ENCODE measurements around the gene ST7. TPM values are rescaled to one million over a fixed set of nuclear protein-coding genes. Genes with fewer than 3 reads are reported as not detected.

The ST7 gene
- total and polyA plus RNA-seq, 5 donors from 2014 or later: 7.3 to 15.5 (median 9.9) TPM

DNA sequence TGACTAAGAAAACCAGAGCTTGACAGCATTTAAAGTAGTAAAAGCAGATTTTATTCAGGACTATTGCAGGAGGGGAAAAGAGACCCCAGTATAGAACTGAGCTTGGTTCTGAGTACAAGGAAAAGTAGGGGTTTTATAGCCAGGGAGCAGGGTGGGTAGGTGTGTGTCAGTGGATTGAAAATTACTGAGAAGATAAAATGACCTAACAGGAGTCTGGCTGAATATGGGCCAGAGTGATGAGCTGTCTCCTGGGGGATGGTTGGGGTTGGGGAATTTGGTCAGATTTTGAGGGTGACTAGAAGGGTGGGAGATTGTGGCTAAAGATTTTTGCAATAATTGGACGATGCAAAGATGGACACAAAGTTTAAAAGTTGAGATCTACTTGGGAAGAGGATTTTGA lies 114.0 kb downstream of the ST7 start:
- DNase-seq (no peak), ATAC-seq (ENCODE audit: low read depth in 2 of 2) (no peak)
- peaks cover 4% of the 10 kb centered on the region for H3K4me1 ChIP-seq (ENCODE audit: control insufficient read depth, insufficient read depth, low read length, poor library complexity, severe bottlenecking)
- Mint-ChIP-seq H3K27ac (peak overlapping the region in 1 of 3 donors; percentile 60), H3K36me3 (no peaks in the 10 kb centered on the region), H3K9me3 (peaks cover 0 to 1% (median 0%) of the 10 kb centered on the region in 7 donors), H3K4me3 (no peak overlapping the region), H3K27me3 (no peaks in the 10 kb centered on the region), H3K4me1 (peaks cover 12 to 24% (median 21%) of the 10 kb centered on the region in 4 donors)
- no peaks in the 10 kb centered on the region for H3K9me3 ChIP-seq (ENCODE audit: control insufficient read depth in 2 of 2, low read length in 2 of 2)
- no peaks in the 10 kb centered on the region for H3K36me3 ChIP-seq (ENCODE audit: control insufficient read depth, insufficient read depth, low read length)
- H3K27me3 ChIP-seq (ENCODE audit: control insufficient read depth, insufficient read depth, low read length): no peaks in the 10 kb centered on the region
- no peak overlapping the region for H3K4me3 ChIP-seq (ENCODE audit: low read depth, low read length)
- no peak overlapping the region for H3K27ac ChIP-seq (ENCODE audit: insufficient read depth, low read length, poor library complexity, severe bottlenecking)

DNA sequence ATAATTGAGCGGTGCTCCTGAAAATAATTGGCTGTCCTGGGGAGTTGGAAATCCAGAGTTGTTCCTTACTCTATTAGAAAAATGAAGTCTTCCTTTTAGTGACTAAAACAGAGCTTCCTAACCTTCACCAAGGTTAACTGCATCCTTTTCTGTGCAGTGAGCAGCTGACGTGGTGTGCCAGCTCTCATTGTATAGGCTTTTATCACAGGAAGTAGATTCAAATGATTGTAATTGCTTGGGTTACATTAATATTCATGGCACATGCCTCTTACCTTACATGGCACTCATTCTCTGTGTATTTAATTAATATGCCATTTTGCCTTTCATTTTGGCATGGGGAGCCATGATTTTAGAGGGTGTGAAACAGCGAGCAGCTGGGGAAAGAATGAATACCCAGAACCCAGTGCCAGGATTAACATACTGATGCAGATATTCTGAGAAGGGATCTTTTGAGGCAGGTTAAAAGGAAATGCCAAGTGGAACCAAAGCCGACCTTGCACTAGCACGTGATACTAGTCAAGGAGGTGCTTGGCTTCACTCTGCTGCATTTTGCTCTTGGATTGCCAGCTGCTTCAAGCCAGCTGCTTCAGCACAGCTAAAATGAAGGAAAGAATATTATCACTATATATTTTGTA lies 115.3 kb downstream of the ST7 start:
- Mint-ChIP-seq H3K27me3 (no peaks in the 10 kb centered on the region), H3K4me1 (peaks cover 19 to 28% (median 24%) of the 10 kb centered on the region in 4 donors), H3K9me3 (peaks cover 0 to 1% (median 0%) of the 10 kb centered on the region in 7 donors), H3K36me3 (no peaks in the 10 kb centered on the region), H3K4me3 (peak overlapping the region in 3 of 4 donors; percentile 76 to 85 (median 79)), H3K27ac (peak overlapping the region in 2 of 3 donors; percentile 16 to 83)
- Histone ChIP-seq H3K4me3 (ENCODE audit: low read depth, low read length) (peak overlapping the region; percentile 71), H3K4me1 (ENCODE audit: control insufficient read depth, insufficient read depth, low read length, poor library complexity, severe bottlenecking) (peaks cover 4% of the 10 kb centered on the region), H3K36me3 (ENCODE audit: control insufficient read depth, insufficient read depth, low read length) (no peaks in the 10 kb centered on the region), H3K9me3 (ENCODE audit: control insufficient read depth in 2 of 2, low read length in 2 of 2) (no peaks in the 10 kb centered on the region), H3K27ac (ENCODE audit: insufficient read depth, low read length, poor library complexity, severe bottlenecking) (no peak overlapping the region), H3K27me3 (ENCODE audit: control insufficient read depth, insufficient read depth, low read length) (no peaks in the 10 kb centered on the region)
- ATAC-seq (ENCODE audit: low read depth in 2 of 2): peak; percentile 80 to 87
- peak in 2 of 3 donors; percentile 46 to 61 for DNase-seq

DNA sequence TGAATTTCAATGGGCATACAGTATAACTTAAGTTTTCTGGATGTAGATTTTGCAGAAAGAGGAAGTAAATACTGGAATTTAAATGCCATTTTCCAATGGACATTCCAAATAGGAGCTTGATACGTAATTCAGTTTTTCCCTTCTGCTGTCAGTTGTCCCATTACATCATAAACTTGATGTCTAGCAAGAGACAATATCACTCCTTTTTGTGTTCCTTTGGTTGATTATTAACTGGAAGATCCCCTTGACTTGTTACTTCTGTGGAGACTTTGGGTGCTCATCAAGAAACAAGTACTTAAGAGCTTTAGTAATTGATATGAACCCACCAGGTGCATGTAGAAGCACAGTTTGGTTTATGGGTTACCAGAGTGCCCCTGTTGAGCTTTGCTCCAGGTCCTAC lies 116.1 kb downstream of the ST7 start:
- H3K27ac Mint-ChIP-seq: no peak overlapping the region

DNA sequence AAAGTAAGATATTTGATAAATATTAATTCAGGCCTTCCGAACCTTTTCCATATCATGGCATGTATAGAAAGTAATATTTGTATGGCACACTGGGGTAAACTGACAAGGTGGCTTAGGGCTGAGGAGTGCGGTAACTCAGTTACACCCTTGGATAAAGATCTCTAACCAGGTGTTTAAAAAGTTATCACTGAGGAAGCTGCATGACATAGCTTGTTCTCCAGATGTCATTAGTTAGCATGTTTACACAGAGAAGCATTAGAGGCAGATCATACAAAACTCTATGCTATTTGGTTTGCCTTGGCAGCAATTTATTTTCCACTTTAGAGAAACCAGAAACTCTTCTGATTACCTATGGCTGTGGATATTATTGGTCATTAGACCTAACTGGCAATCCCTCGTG lies 118.2 kb downstream of the ST7 start:
- H3K9me3 ChIP-seq (ENCODE audit: control insufficient read depth in 2 of 2, low read length in 2 of 2): no peaks in the 10 kb centered on the region
- no peaks in the 10 kb centered on the region for H3K36me3 ChIP-seq (ENCODE audit: control insufficient read depth, insufficient read depth, low read length)
- peaks cover 4% of the 10 kb centered on the region for H3K4me1 ChIP-seq (ENCODE audit: control insufficient read depth, insufficient read depth, low read length, poor library complexity, severe bottlenecking)
- Mint-ChIP-seq H3K4me3 (no peak overlapping the region), H3K4me1 (peaks cover 24 to 34% (median 26%) of the 10 kb centered on the region in 4 donors), H3K27ac (no peak overlapping the region), H3K27me3 (no peaks in the 10 kb centered on the region), H3K36me3 (peaks cover 4% of the 10 kb centered on the region), H3K9me3 (peaks cover 0 to 3% (median 0%) of the 10 kb centered on the region in 7 donors)
- ATAC-seq (ENCODE audit: low read depth in 2 of 2) (no peak), DNase-seq (no peak)
- H3K27me3 ChIP-seq (ENCODE audit: control insufficient read depth, insufficient read depth, low read length): no peaks in the 10 kb centered on the region
- no peak overlapping the region for H3K27ac ChIP-seq (ENCODE audit: insufficient read depth, low read length, poor library complexity, severe bottlenecking)
- no peak overlapping the region for H3K4me3 ChIP-seq (ENCODE audit: low read depth, low read length)

More for the DNA sequence above, 116.1 kb downstream of the ST7 start:
- no peaks in the 10 kb centered on the region for H3K36me3 Mint-ChIP-seq
- no peaks in the 10 kb centered on the region for H3K9me3 ChIP-seq (ENCODE audit: control insufficient read depth in 2 of 2, low read length in 2 of 2)
- H3K27ac ChIP-seq (ENCODE audit: insufficient read depth, low read length, poor library complexity, severe bottlenecking): no peak overlapping the region
- H3K36me3 ChIP-seq (ENCODE audit: control insufficient read depth, insufficient read depth, low read length): no peaks in the 10 kb centered on the region
- DNase-seq (no peak), ATAC-seq (ENCODE audit: low read depth in 2 of 2) (no peak)
- peaks cover 20 to 28% (median 24%) of the 10 kb centered on the region in 4 donors for H3K4me1 Mint-ChIP-seq
- no peak overlapping the region for H3K4me3 ChIP-seq (ENCODE audit: low read depth, low read length)
- no peaks in the 10 kb centered on the region for H3K27me3 ChIP-seq (ENCODE audit: control insufficient read depth, insufficient read depth, low read length)
- no peak overlapping the region for H3K4me3 Mint-ChIP-seq
- H3K27me3 Mint-ChIP-seq: no peaks in the 10 kb centered on the region
- H3K9me3 Mint-ChIP-seq: peaks cover 0 to 1% (median 0%) of the 10 kb centered on the region in 7 donors
- H3K4me1 ChIP-seq (ENCODE audit: control insufficient read depth, insufficient read depth, low read length, poor library complexity, severe bottlenecking): peaks cover 4% of the 10 kb centered on the region

DNA sequence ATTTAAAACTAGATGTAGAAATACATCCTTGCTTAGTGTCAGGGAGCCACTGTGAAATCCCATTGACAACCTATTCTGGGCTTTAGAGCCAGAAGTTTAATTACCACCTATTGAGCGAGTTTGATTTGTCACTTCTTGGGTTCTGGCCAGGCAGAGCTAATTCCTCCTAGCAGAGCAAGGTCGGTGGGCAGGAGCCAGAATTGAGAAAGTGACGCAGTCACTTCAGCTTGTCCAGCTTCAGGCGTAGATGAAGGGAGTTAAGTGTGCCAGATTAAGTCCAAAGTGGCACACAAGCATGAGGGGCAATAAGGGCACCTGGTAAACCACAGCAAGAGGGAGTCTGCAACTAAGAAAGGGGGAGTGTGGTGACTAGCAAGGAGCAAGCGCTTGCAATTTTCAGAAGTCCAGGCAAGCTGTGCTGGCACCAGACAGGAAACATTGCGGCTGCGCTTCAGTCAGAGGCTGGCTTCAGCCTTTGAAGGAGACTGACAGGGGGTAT lies 119.4 kb downstream of the ST7 start:
- H3K27ac Mint-ChIP-seq: no peak overlapping the region
- Histone ChIP-seq H3K9me3 (ENCODE audit: control insufficient read depth in 2 of 2, low read length in 2 of 2) (no peaks in the 10 kb centered on the region), H3K4me1 (ENCODE audit: control insufficient read depth, insufficient read depth, low read length, poor library complexity, severe bottlenecking) (peaks cover 4% of the 10 kb centered on the region), H3K4me3 (ENCODE audit: low read depth, low read length) (no peak overlapping the region), H3K27ac (ENCODE audit: insufficient read depth, low read length, poor library complexity, severe bottlenecking) (no peak overlapping the region), H3K36me3 (ENCODE audit: control insufficient read depth, insufficient read depth, low read length) (no peaks in the 10 kb centered on the region), H3K27me3 (ENCODE audit: control insufficient read depth, insufficient read depth, low read length) (no peaks in the 10 kb centered on the region)
- H3K4me3 Mint-ChIP-seq: peak overlapping the region in 1 of 4 donors; percentile 58
- peaks cover 18 to 30% (median 23%) of the 10 kb centered on the region in 4 donors for H3K4me1 Mint-ChIP-seq
- ATAC-seq (ENCODE audit: low read depth in 2 of 2) (no peak), DNase-seq (no peak)
- peaks cover 4% of the 10 kb centered on the region for H3K36me3 Mint-ChIP-seq
- H3K27me3 Mint-ChIP-seq: no peaks in the 10 kb centered on the region
- H3K9me3 Mint-ChIP-seq: peaks cover 0 to 3% (median 0%) of the 10 kb centered on the region in 7 donors

DNA sequence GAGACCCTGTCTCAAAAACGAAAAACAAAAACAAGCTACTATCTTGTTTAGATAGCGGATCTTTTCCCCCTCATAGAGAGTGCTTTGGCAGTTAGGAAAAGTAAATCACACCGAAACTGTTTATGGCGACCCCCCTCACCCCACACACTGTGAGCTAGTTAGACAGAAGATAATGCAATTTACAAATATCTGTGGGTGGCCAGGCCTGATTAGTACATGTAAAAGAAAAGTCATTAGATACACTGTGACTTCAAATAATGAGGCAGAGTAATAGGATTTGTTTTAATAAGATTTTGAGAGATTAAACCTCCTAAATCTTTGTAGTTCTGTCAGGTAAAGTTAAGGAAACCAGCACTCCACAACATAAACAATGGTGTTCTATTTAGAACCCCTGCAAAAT lies 121.1 kb downstream of the ST7 start:
- Histone ChIP-seq H3K27me3 (ENCODE audit: control insufficient read depth, insufficient read depth, low read length) (no peaks in the 10 kb centered on the region), H3K36me3 (ENCODE audit: control insufficient read depth, insufficient read depth, low read length) (no peaks in the 10 kb centered on the region), H3K4me3 (ENCODE audit: low read depth, low read length) (no peak overlapping the region), H3K4me1 (ENCODE audit: control insufficient read depth, insufficient read depth, low read length, poor library complexity, severe bottlenecking) (no peaks in the 10 kb centered on the region), H3K27ac (ENCODE audit: insufficient read depth, low read length, poor library complexity, severe bottlenecking) (no peak overlapping the region), H3K9me3 (ENCODE audit: control insufficient read depth in 2 of 2, low read length in 2 of 2) (no peaks in the 10 kb centered on the region)
- DNase-seq (no peak), ATAC-seq (ENCODE audit: low read depth in 2 of 2) (no peak)
- Mint-ChIP-seq H3K27ac (no peak overlapping the region), H3K4me1 (peaks cover 8 to 19% (median 15%) of the 10 kb centered on the region in 4 donors), H3K27me3 (no peaks in the 10 kb centered on the region), H3K36me3 (peaks cover 4% of the 10 kb centered on the region), H3K4me3 (no peak overlapping the region), H3K9me3 (peaks cover 0 to 3% (median 0%) of the 10 kb centered on the region in 7 donors)

DNA sequence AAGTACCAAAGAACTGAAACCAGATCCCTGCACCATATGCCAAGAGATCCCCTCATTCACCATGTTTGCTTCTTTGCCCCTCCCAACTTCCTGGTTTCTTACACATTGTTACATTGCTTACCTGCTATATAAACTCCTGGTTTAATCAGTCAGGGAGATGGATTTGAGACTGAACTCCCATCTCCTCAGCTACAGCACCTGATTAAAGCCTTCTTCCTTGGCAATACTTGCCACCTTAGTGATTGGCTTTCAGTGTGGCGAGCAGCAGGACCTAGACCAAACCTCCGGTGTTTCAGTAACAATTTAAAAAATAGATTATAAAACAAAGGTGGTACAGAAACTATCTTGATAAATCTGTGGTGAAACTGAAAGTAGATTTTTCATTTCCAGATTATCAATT lies 122.6 kb downstream of the ST7 start:
- H3K27me3 Mint-ChIP-seq: no peaks in the 10 kb centered on the region
- peaks cover 4% of the 10 kb centered on the region for H3K36me3 Mint-ChIP-seq
- Histone ChIP-seq H3K4me1 (ENCODE audit: control insufficient read depth, insufficient read depth, low read length, poor library complexity, severe bottlenecking) (no peaks in the 10 kb centered on the region), H3K4me3 (ENCODE audit: low read depth, low read length) (no peak overlapping the region), H3K27ac (ENCODE audit: insufficient read depth, low read length, poor library complexity, severe bottlenecking) (no peak overlapping the region), H3K36me3 (ENCODE audit: control insufficient read depth, insufficient read depth, low read length) (no peaks in the 10 kb centered on the region), H3K9me3 (ENCODE audit: control insufficient read depth in 2 of 2, low read length in 2 of 2) (no peaks in the 10 kb centered on the region), H3K27me3 (ENCODE audit: control insufficient read depth, insufficient read depth, low read length) (no peaks in the 10 kb centered on the region)
- H3K4me1 Mint-ChIP-seq: peaks cover 8 to 19% (median 13%) of the 10 kb centered on the region in 4 donors
- ATAC-seq (ENCODE audit: low read depth in 2 of 2) (no peak), DNase-seq (no peak)
- peaks cover 0 to 3% (median 0%) of the 10 kb centered on the region in 7 donors for H3K9me3 Mint-ChIP-seq
- H3K27ac Mint-ChIP-seq: no peak overlapping the region
- no peak overlapping the region for H3K4me3 Mint-ChIP-seq

Measured in CD4-positive, CD25-positive, alpha-beta regulatory T cell (primary cell).